Body of pancreas (tissue), 4 donors: ENCODE data around the gene SPINK14. TPM values are rescaled to one million over a fixed set of nuclear protein-coding genes. Genes with fewer than 3 reads are reported as not detected.

Experiments used
- ATAC-seq: fragments of 150-250 bp; one replicate; pipeline ENCODE4 v1.9.1; 2016
- DNase-seq, 4 donors: peaks; one replicate each; pipeline ENCODE4 v3.0.0-alpha.2; 2019
- H3K27ac ChIP-seq, 4 donors: fragments of 200-600 bp; sonication (generic); 1 replicate in 3 of 4; 2 replicates in 1 of 4; pipeline versions ENCODE4 v1.5.1 to v1.6.1; 2016 to 2019; ENCODE audit warnings: mild to moderate bottlenecking in 1 of 4, mixed read lengths in 1 of 4, moderate library complexity in 1 of 4
- H3K27me3 ChIP-seq, 2 donors: fragments of 200-600 bp; sonication (generic); one replicate each; pipeline ENCODE4 v1.6.0; 2016; ENCODE audit warnings: mild to moderate bottlenecking in 1 of 2
- H3K36me3 ChIP-seq, 2 donors: fragments of 200-600 bp; sonication (generic); replicated peaks in 1 of 2; 2 replicates each; pipeline ENCODE4 v1.5.1; 2016; ENCODE audit warnings: low read depth in 2 of 2; ENCODE audit not compliant: insufficient read depth in 1 of 2
- H3K4me1 ChIP-seq: fragments of 200-600 bp; sonication (generic); one replicate; pipeline ENCODE4 v1.6.0; 2016
- H3K4me3 ChIP-seq, 2 donors: fragments of 200-600 bp; sonication (generic); 1 replicate in 1 of 2; 2 replicates in 1 of 2; pipeline ENCODE4 v1.5.1; 2016 to 2019
- H3K9me3 ChIP-seq, 3 donors: fragments of 200-600 bp; sonication (generic); 1 replicate in 2 of 3; 2 replicates in 1 of 3; pipeline ENCODE4 v1.5.1; 2016
- POLR2A ChIP-seq, 3 donors: fragments of 450-650 bp; IDR thresholded peaks; one replicate each; pipeline ENCODE4 v1.6.1; 2016; ENCODE audit warnings: antibody characterized with exemption in 3 of 3, mild to moderate bottlenecking in 2 of 3
- WGBS, 2 donors: methylation state at CpG; one replicate each; pipeline ENCODE4 v1.1.5; 2017; 5-methylcytosine and 5-hydroxymethylcytosine counted together
- intact Hi-C: fragments of 100-400 bp; cut with DNase I; formaldehyde crosslinking; loops from one replicate; pipeline ENCODE4 v1.15.1; 2023
- total RNA-seq, 2 donors: library from RNA; depleted of rRNA; stranded (reverse); fragments of >200 nt; gene quantifications; one replicate each; pipeline ENCODE4 v1.1.0, GENCODE V29; 2016
- TF ChIP-seq, protein P1 (sequence below), 7 experiments: fragments of 450-650 bp in 4 of 7; fragments of 200-600 bp in 3 of 7; sonication (generic) in 3 of 7; IDR thresholded peaks; one replicate each; pipeline ENCODE4 v1.5.1; 2016 to 2019; ENCODE audit warnings: antibody characterized with exemption in 7 of 7

The SPINK14 gene
- total RNA-seq, 2 donors from 2014 or later = not detected

DNA sequence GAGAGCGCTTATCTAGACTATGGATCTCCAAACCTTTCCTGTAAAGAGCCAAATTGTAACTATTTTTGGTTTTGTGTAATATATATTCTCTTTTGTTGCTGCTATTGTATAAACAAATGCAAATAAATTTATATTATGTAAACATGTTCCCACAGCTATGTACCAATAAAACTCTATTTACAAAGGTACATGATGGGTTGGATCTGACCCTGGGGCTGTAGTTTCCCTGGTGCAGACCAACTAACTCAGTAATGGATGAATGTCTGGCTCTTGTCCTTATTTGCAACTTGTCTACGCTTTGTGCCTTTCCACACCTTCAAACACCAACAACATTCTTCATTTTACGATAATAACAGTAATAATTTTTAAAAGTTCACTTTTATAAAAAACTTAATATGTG lies 27.5 kb upstream of the SPINK14 start:
- H3K27me3 ChIP-seq = no peaks in the 10 kb centered on the region
- no peaks in the 10 kb centered on the region for H3K9me3 ChIP-seq
- DNase-seq (no peak), ATAC-seq (no peak)
- peaks cover 35% of the 10 kb centered on the region for H3K4me1 ChIP-seq
- intact Hi-C loops = no loop called here
- no peak for TF ChIP-seq POLR2A (IDR thresholded peaks at IDR 0.05)
- TF ChIP-seq, protein P1, sequence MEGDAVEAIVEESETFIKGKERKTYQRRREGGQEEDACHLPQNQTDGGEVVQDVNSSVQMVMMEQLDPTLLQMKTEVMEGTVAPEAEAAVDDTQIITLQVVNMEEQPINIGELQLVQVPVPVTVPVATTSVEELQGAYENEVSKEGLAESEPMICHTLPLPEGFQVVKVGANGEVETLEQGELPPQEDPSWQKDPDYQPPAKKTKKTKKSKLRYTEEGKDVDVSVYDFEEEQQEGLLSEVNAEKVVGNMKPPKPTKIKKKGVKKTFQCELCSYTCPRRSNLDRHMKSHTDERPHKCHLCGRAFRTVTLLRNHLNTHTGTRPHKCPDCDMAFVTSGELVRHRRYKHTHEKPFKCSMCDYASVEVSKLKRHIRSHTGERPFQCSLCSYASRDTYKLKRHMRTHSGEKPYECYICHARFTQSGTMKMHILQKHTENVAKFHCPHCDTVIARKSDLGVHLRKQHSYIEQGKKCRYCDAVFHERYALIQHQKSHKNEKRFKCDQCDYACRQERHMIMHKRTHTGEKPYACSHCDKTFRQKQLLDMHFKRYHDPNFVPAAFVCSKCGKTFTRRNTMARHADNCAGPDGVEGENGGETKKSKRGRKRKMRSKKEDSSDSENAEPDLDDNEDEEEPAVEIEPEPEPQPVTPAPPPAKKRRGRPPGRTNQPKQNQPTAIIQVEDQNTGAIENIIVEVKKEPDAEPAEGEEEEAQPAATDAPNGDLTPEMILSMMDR (IDR thresholded peaks at IDR 0.05) = no peak
- no peaks in the 10 kb centered on the region for H3K36me3 ChIP-seq
- H3K4me3 ChIP-seq = no peak overlapping the region
- no peak overlapping the region for H3K27ac ChIP-seq
- 82 to 94% methylated on average over 3 of the region's 3 CpGs for WGBS, 2 donors

DNA sequence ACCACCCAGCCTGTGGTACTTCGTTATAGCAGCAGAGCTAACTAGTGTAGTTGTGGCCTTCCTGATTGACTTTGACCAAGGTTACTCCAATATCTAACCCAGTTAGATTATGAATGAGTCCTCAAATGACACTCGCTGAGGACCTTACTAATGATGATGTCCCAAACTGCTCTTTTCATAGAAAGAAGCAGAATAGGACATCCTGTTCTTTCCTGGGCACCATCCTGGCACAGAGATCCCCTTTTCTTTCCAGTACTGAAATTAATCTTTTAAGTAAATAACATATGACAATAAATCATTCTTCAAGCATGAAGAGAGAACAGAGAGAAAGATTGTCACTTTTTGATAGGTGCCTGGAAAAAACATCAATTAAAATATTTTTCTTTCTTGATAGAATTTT lies 26.7 kb upstream of the SPINK14 start:
- H3K36me3 ChIP-seq = no peaks in the 10 kb centered on the region
- H3K4me1 ChIP-seq = peaks cover 43% of the 10 kb centered on the region
- DNase-seq (peak; percentile 33 to 60 (median 44)), ATAC-seq (peak; percentile 80)
- intact Hi-C loops = no loop called here
- H3K9me3 ChIP-seq = no peaks in the 10 kb centered on the region
- H3K27me3 ChIP-seq = no peaks in the 10 kb centered on the region
- TF ChIP-seq, protein P1 (IDR thresholded peaks at IDR 0.05) = no peak
- no peak for TF ChIP-seq POLR2A (IDR thresholded peaks at IDR 0.05)
- no peak overlapping the region for H3K4me3 ChIP-seq
- WGBS, 2 donors = 17 to 18% methylated on average over 2 of the region's 2 CpGs
- peak overlapping the region in 3 of 4 donors; percentile 42 to 58 (median 47) for H3K27ac ChIP-seq

DNA sequence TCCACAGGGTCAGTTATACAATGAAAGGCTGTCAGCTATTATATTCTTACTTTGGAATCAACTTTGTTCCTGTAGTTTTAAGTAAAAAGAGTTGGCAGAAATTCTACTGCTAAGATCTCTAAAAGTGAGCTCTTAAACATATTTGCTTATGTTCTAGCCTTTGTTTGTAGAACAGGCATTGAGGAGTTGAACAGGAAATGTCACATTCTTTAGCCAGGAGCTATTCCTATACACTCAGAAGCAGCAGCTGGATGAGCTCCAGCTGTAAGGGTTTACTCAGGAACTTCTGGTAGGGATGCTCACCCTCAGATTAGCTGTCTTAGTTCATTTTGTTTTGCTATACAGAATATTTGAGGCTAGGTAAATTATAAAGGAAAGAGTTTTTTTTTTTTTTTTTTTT lies 22.4 kb upstream of the SPINK14 start:
- ATAC-seq = peak; percentile 80
- peak; percentile 39 to 77 (median 69) for DNase-seq

DNA sequence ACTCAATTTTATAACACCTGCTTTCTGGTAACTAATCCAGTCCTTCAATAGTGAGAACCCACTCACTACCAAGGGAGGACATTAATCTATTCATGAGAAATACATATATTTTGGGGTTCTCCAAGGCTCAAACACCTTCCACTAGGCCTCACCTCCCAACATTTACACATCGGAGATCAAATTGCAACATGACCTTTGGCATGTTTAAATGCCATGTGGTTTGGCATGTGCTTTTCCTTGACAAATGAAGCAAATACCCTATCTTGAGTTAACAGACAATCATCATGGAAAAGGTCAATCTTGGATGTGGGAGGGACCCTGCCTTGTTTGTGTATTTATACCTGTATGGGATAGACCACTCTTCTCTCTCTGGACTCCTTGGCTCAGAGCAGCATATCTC lies 21.9 kb upstream of the SPINK14 start:
- Histone ChIP-seq H3K27ac (peak overlapping the region; percentile 21 to 45 (median 32)), H3K36me3 (no peaks in the 10 kb centered on the region), H3K4me1 (peaks cover 46% of the 10 kb centered on the region), H3K9me3 (no peaks in the 10 kb centered on the region), H3K4me3 (no peak overlapping the region), H3K27me3 (no peaks in the 10 kb centered on the region)
- WGBS, 2 donors = 29 to 30% methylated on average over 1 of the region's 1 CpG
- TF ChIP-seq, protein P1 (IDR thresholded peaks at IDR 0.05) = no peak
- no peak for TF ChIP-seq POLR2A (IDR thresholded peaks at IDR 0.05)
- ATAC-seq (no peak), DNase-seq (peak in 1 of 4 donors; percentile 5)
- intact Hi-C loops = no loop called here

More for the DNA sequence above, 22.4 kb upstream of the SPINK14 start:
- Histone ChIP-seq H3K27me3 (no peaks in the 10 kb centered on the region), H3K4me1 (peaks cover 51% of the 10 kb centered on the region), H3K4me3 (no peak overlapping the region), H3K27ac (peak overlapping the region; percentile 18 to 48 (median 36)), H3K36me3 (no peaks in the 10 kb centered on the region), H3K9me3 (no peaks in the 10 kb centered on the region)
- TF ChIP-seq, protein P1 (IDR thresholded peaks at IDR 0.05) = no peak
- no peak for TF ChIP-seq POLR2A (IDR thresholded peaks at IDR 0.05)
- intact Hi-C loops = no loop called here

DNA sequence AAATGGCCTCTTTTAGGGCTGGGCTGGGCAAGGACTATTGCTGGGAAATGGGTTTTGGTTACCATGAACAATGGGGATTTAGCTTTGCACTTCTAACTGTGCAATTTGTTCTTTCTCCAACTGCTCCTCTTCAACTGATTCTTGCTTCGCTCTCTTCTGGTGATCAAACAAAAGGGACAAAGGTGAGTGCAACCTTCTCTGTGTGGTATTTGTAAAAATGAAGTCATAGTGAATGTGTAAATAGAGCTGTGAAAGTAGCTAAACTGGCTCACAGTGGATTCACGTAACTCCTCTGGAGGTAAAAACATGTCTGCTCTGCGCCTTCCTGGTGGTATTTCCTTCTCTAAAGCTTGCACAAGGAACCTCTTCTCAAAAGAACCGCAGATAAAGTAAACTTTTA lies 20.9 kb upstream of the SPINK14 start:
- WGBS, 2 donors = 52 to 54% methylated on average over 4 of the region's 4 CpGs
- Histone ChIP-seq H3K27ac (peak overlapping the region in 3 of 4 donors; percentile 28 to 48 (median 45)), H3K36me3 (no peaks in the 10 kb centered on the region), H3K9me3 (no peaks in the 10 kb centered on the region), H3K4me1 (peaks cover 39% of the 10 kb centered on the region), H3K27me3 (no peaks in the 10 kb centered on the region), H3K4me3 (no peak overlapping the region)
- no peak for TF ChIP-seq POLR2A (IDR thresholded peaks at IDR 0.05)
- TF ChIP-seq, protein P1 (IDR thresholded peaks at IDR 0.05) = no peak
- ATAC-seq = peak; percentile 79
- intact Hi-C loops = no loop called here
- DNase-seq = peak in 2 of 4 donors; percentile 22 to 38
